AG04449 (cell line): ENCODE measurements around the gene KRTAP5-6.

ENCODE experiments used
- CTCF ChIA-PET: fragments of 350-600 bp; formaldehyde crosslinking; extraction: SDS; loops from one replicate; lab custom pipeline; 2021; ENCODE audit warnings: antibody characterized with exemption; lab: Yijun Ruan, JAX
- POLR2A ChIA-PET: fragments of 400-600, 350-600 bp; formaldehyde crosslinking; extraction: SDS; loops from one replicate; lab custom pipeline; 2020; ENCODE audit warnings: antibody characterized with exemption, inconsistent platforms; lab: Yijun Ruan, JAX
- DNase-seq: peaks from one replicate; pipeline ENCODE4 v3.0.0-alpha.2; 2010; ENCODE audit warnings: low read depth, low spot score
- H3K4me3 ChIP-seq: 2 replicates; pipeline ENCODE4 v1.5.1; 2011; ENCODE audit warnings: low read depth, mild to moderate bottlenecking, control low read depth, low read length
- TF ChIP-seq, protein P1 (sequence below): IDR thresholded peaks from one replicate; pipeline ENCODE4 v1.5.1; 2011; ENCODE audit warnings: mild to moderate bottlenecking, moderate library complexity, low read length, control low read depth, inconsistent platforms; ENCODE audit not compliant: insufficient read depth; ENCODE audit errors: missing control alignments

Gene KRTAP5-6

DNA sequence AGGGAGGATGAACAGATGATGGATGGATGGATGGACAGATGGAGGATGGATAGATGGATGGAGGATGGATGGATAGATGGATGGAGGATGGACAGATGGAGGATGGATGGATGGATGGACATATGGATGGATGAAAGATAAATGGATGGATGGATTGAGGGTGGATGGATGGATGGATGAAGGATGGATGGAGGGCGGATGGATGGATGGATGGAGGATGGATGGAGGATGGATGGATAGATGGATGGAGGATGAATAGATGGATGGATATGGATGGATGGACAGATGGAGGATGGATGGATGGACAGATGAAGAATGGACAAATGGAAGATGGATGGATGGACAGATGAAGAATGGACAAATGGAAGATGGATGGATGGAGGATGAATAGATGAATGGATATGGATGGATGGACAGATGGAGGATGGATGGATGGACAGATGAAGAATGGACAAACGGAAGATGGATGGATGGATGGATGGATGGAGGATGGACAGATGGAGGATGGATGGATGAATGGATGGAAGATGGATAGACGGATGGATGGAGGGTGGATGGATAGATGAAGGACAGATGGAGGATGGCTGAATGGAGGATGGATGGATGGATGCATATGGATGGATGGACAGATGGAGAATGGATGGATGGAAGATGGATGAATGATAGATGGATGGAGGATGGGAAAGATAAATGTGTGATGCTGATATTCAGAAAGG is 46.0 kb downstream of the KRTAP5-6 start:
- POLR2A ChIA-PET, result no interaction called here

DNA sequence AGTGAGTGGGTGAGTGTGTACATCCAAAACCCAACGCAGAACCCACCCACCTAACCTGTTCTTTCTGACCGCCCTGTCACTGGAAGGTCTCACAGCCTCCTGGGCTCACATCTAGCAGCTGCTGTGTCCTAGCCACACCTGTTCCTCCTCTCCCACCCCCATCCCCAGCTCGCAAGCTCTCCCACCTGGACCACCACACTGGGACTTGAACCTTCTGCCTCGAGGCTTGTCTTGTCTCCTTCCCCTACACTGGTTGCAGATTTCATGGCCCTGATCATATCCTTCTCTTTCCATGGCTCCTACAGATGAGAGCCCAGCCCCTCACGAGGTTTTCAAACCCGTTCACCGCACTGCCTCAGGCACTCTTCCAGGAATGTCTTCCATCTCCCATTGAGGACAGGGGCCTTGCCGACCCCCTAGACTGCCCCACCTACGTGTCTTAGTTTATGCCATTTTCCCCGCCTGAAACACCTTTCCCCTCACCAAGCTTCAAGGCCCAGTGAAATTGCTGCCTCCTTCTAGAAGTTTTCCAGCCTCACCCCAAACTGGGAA is 46.7 kb downstream of the KRTAP5-6 start:
- no peak for DNase-seq
- POLR2A ChIA-PET, result no interaction called here
- no peak overlapping the region for H3K4me3 ChIP-seq
- TF ChIP-seq, protein P1, sequence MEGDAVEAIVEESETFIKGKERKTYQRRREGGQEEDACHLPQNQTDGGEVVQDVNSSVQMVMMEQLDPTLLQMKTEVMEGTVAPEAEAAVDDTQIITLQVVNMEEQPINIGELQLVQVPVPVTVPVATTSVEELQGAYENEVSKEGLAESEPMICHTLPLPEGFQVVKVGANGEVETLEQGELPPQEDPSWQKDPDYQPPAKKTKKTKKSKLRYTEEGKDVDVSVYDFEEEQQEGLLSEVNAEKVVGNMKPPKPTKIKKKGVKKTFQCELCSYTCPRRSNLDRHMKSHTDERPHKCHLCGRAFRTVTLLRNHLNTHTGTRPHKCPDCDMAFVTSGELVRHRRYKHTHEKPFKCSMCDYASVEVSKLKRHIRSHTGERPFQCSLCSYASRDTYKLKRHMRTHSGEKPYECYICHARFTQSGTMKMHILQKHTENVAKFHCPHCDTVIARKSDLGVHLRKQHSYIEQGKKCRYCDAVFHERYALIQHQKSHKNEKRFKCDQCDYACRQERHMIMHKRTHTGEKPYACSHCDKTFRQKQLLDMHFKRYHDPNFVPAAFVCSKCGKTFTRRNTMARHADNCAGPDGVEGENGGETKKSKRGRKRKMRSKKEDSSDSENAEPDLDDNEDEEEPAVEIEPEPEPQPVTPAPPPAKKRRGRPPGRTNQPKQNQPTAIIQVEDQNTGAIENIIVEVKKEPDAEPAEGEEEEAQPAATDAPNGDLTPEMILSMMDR, result no peak
- CTCF ChIA-PET, result no interaction called here

More for the DNA sequence above, 46.0 kb downstream of the KRTAP5-6 start:
- CTCF ChIA-PET, result no interaction called here
- no peak for DNase-seq
- TF ChIP-seq, protein P1, result no peak
- no peak overlapping the region for H3K4me3 ChIP-seq

DNA sequence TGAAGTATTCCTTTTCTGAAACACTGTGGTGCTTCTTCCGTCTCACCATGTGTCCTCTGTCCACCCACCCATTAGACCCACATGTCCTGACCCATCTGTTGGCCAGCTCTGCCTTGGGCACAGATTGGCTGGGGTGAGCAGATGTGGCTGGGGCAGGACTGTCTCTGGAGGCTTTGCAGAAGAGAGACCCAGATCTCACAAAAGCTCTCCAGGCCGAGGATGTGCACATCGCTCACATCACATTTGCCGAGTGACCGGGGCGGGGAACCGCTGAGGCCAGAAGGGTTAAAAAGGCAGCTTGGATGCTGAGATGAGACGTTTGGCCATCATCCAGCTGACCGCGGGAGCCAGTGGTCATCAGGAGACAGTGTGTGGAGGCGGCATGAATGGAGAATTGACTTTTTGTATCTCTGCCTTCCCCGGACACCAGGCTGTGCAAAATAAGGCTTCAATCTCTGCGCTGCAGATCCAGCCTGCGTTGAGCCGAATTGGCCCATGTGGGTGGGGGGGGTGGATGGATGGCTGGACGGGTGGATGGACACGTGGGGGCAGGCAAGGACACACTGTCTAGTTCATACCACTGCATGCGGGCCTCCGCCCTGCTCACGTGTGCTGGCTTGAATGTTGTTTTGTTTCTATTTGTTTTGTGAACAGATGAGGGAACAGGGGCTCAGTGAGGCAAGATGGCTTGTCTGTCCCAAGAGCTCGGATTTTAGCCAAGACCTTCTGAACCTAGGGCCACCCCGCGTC is 47.3 kb downstream of the KRTAP5-6 start:
- TF ChIP-seq, protein P1, result no peak
- POLR2A ChIA-PET, result no interaction called here
- no peak overlapping the region for H3K4me3 ChIP-seq
- DNase-seq, result no peak
- CTCF ChIA-PET, result no interaction called here

DNA sequence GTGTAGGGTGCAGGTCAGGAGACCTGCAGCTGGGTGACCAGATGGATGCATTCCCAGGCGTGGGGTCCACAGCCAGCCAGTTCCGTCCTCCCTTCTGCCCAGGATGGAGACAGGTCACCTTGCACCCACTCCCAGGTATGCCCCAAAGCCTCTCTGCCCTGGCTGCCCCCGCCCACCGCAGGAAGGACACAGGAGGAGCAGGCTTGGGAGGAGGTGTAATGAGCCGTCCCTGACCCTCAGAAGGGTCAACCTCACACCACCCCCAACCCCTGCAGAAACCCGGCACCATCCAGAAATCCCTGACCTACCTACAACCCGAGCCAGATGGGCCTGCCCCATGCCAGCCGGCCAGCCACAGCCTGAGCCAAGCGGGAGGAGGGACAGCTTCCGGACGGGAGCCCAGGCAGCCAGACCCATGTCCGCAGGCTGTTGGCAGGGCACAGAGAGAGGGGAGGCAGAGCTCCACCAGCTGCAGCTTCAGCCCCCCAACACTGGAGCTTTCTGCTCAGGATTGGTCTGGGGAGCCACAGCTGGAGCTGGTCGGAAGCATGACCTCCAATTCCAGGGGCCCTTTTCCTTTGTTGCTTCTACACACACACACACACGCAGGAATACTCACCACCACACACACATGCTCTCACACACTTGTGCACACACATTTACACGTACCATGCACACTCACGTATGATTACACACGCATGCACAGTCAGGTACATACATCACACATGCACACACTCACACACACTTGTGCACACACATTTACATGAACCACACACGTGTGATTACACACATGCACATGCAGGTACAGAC is 48.1 kb downstream of the KRTAP5-6 start:
- no peak for DNase-seq
- TF ChIP-seq, protein P1, result no peak
- CTCF ChIA-PET, result no interaction called here
- POLR2A ChIA-PET, result no interaction called here
- no peak overlapping the region for H3K4me3 ChIP-seq

DNA sequence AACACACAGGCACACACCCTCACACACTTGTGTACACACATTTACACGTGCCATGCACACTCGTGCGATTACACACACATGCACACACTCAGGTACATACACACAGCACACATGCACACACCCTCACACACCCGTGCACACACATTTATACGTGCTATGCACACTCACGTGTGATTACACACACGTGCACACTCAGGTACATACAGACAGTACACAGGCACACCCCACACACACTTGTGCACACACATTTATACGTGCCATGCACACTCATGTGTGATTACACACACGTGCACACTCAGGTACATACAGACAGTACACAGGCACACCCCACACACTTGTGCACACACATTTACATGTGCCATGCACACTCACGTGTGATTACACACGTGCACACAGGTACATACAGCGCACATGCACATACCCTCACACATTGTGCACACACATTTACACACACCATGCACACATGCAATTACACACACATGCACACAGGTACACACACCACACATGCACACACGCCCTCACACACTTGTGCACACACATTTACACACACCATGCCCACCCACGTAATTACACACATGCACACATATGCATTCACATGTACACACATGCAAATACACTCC is 48.8 kb downstream of the KRTAP5-6 start:
- POLR2A ChIA-PET, result no interaction called here
- no peak overlapping the region for H3K4me3 ChIP-seq
- CTCF ChIA-PET, result no interaction called here
- DNase-seq, result no peak
- TF ChIP-seq, protein P1, result no peak
